GM18858 (cell line): Measurements from ENCODE around the gene ITGA2.
"Not testable (repeated sequence)": the region's sequence is repeated elsewhere in the genome, so short reads cannot be mapped to it uniquely, and the experiment has no call there.

Experiments
- ATAC-seq: cut with Tn5 transposase; IDR thresholded peaks from one replicate; pipeline ENCODE4 v1.9.1; 2021; ENCODE audit not compliant: unreplicated experiment

ITGA2 gene

DNA sequence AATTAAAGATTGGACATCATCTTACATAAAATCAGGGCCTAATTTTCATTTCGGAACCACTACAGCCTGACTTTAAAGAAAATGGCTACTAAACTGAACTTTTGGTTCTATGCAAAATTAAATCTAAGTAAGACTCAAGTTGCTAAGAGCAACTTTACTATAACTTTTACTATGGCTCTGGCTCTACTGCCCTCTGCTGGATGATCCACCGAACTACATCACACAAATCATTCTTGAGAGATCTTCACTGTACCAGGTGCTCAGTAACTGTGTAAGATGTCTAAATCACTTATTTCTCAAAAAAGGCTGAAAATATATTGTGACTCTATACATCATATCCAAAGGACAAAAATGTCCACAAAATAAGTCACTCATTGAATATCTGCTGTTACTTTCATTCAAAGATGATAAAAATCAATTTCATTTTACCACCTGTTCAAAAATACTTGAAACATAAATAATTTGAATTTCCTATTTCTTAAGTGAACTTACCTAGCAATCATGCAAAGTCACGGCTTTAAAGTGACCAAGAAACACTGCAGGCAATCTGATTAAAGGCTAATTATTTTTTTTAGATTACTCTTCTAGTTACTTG is 106.9 kb downstream of the ITGA2 start:
- peak; percentile 89 for ATAC-seq

GRCh38 chr5:53099546-53099945 is 110.4 kb downstream of the ITGA2 start:
- no peak for ATAC-seq

DNA sequence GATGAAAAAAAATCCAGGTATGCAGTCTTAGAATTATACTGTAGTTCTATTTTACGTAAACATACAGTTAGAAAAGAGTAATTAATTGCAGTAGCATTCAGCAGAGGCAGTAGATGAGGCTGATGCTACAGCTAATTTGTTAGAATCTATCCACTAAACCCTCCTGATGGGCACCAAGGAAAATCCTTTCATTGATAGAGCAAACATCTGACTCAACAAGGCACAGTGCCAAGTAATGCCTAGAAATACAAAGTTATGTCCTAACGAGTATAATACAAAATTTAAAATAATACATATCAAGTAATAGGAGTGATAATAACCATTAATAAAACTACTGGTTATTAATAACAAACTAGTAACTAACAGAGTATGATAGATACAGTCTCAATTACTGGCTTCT is 111.5 kb downstream of the ITGA2 start:
- no peak for ATAC-seq

DNA sequence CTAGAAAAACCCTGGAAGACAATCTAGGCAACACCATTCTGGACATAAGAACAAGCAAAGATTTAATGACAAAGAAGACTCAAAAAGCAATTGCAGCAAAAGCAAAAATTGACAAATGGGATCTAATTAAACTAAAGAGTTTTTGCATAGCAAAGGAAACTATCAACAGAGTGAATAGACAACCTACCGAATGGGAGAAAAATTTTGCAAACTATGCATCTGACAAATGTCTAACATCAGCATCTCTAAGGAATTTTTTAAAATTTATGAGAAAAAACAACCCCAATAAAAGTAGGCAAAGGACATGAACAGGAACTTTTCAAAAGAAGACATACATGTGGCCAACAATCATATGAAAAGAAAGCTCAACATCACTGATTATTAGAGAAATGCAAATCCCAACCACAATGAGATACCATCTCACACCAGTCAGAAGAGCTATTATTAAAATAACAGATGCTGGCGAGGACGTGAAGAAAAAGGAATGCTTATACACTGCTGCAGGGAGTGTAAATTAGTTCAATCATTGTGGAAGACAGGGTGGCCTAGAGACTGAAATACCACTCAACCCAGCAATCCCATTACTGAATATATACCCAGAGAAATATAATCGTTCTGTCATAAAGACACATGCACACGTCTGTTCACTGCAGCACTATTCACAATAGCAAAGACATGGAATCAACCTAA is 116.6 kb downstream of the ITGA2 start:
- no peak for ATAC-seq

DNA sequence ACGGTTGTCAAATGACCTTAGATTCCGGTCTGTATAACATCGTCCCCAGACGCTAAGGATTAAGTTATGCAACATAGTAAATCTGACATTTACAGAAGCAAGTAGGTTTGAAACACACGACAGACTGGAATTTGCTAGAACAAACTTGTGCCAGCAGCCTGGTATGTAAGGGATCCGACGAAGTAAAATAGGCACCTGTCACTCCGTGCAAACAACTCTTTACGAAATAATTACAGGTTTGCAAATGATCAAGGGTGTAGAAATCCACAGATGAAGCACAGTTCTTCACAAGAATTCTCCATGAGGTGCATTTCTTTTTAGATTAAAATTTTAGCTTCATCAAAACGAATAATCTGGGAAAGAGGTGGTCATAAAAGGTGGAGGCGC is 119.9 kb downstream of the ITGA2 start:
- peak; percentile 13 for ATAC-seq

DNA sequence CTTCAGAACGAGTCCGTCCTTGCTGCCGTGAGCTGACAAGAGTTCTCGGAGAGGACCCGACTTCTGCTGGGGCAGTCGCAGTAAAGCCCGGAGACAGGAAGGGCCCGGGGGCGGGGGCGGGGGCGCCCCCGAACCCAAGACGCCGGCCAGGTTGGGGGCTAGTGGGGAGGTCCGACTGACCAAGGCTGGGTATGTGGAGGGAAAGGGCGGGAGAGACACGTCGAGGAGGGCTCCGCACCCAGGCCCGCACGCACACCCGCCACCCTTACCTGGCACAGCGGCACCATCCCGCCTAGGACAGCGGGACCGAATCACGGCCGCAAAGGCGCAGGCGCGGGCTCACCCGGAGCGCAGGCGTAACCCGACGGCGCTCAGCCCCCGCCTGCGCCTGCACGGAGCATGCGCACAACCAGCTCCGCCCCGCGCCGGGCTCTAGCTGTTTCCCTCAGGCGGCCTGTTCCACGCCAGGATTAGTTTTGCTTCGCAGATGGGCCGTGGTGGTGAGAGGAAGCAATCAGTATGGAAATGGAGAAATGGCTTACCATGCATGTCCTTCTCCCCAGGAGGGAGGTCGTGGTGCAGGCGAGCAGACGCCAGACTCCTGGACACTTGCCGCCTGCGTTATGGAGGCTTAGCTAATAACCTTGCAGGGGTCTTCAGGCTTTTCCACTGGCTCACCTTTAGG is 120.4 kb downstream of the ITGA2 start, which contains the start of gene MOCS2:
MOCS2 (minus strand) TSS at position 315 of the 685 bp plus-strand sequence. CDS start 2,583 bp downstream, outside the sequence.
- peak; percentile 94 for ATAC-seq

DNA sequence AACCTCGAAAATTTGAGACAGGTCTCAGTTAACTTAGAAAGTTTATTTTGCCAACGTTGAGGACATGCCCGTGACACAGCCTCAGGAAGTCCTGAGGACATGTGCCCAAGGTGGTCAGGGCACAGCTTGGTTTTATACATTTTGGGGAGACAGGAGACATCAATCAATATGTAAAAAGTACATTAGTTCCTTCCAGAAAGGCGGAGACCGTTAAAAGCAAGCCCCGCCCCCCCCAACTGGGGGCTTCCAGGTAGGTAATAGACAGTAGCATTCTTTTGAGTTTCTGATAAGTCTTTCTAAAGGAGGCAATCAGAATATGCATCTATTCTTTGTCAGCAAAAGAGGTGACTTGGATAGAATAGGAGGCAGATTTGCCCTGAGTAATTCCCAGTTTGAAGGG is 121.0 kb downstream of the ITGA2 start:
- no peak for ATAC-seq

GRCh38 chr5:53111139-53111538 is 122.0 kb downstream of the ITGA2 start:
- no peak for ATAC-seq

DNA sequence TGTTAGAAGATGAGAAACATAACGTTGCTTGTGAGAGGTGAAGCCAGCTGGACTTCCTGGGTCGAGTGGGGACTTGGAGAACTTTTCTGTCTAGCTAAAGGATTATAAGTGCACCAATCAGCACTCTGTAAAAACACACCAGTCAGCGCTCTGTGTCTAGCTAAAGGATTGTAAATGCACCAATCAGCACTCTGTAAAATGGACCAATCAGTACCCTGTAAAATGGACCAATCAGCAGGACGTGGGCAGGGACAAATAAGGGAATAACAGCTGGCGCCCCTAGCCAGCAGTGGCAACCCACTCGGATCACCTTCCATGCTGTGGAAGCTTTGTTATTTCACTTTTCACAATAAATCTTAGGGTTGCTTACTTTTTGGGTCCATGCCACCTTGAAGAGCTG is 123.2 kb downstream of the ITGA2 start:
- ATAC-seq: not testable (repeated sequence)

GRCh38 chr5:53112909-53113308 is 123.8 kb downstream of the ITGA2 start:
- ATAC-seq: no peak

DNA sequence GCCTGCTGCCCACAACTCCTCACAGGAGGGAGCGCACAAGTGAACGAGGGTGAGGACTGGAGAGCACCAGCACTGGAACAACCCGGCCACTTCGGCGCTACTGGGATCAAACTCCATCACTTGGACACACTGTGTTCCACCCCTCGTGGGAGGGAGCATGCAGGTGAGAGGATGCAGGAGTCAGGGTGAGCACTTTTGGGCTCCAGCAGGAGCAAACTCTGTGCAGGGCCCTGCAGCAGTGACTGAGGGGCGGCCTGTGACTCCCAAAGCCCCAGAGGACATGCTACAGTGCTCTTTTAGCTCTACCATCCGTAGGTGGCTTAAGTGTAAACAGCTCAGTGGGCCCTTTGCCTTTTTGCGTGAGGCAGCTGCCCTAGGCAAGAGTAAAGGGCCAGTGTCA is 124.8 kb downstream of the ITGA2 start:
- no peak for ATAC-seq

DNA sequence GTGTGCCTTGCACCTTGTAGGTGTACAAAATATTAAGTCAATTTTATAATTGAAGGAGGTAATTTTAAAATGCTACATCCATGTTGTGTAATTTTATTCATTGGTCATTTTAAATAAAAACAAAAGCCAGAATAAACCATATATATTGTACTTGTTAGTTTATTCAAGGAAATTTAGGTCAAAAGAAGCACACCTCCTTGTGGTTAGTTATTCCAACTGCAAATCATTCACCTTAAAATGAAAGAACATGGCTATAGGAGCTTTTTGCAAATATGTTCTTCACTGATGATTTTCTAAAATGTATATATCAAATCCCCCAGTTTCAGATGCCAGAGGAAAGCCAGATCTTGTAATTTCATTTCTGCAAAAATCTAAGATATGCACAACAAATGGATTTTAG is 125.8 kb downstream of the ITGA2 start:
- ATAC-seq: no peak

DNA sequence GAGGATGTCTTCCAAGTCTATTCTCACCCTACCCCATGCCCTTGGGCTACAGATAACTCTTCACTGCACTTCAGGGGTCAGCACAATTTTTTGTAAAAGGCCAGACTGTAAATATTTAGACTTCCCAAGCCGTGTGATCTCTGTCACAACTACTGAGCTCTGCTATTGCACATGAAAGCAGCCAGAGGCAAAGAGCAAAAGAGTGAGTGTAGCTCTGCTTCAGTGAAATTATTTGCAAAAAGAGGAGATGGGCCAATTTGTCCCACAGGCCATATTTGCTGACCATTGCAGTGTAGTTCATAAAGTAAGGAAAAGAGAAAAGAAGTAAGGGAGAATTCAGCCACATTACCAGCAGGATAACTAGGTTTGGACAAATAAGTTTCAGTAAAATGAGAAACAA is 127.4 kb downstream of the ITGA2 start:
- ATAC-seq: no peak

GRCh38 chr5:53118879-53119278 is 129.7 kb downstream of the ITGA2 start:
- ATAC-seq: no peak

GRCh38 chr5:53120165-53120564 is 131.0 kb downstream of the ITGA2 start:
- no peak for ATAC-seq

- no peak for ATAC-seq
These were observed 134.6 kb downstream of the ITGA2 start for GRCh38 chr5:53123702-53124101.

- no peak for ATAC-seq
These were observed 137.4 kb downstream of the ITGA2 start for GRCh38 chr5:53126521-53126920.

GRCh38 chr5:53127107-53127506 is 138.0 kb downstream of the ITGA2 start:
- ATAC-seq: no peak

GRCh38 chr5:53128481-53128880 is 139.3 kb downstream of the ITGA2 start:
- no peak for ATAC-seq

GRCh38 chr5:53130266-53130665 is 141.1 kb downstream of the ITGA2 start:
- no peak for ATAC-seq

DNA sequence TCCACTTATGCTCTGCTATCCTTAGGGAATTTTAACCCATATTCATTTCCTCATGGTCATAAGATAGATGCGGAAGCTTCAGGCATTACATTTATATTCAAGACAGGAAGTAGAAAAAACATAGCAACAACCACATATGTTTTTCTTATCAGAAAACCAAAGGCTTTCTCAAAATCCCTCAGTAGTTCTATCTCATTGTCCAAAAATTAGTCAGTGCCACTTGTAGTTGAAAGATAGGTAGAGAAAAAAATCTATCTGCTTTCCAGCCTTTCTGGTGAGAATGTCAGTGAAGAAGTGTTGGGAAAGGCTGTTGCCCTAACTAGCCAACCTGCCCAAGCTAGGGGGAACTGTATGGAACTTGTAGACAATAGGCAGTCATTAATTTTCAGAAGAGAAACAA is 143.9 kb downstream of the ITGA2 start:
- ATAC-seq: no peak
